Peyer's patch (tissue), 4 donors: ENCODE measurements around the gene SPDYE5.
"Not testable (repeated sequence)": the region's sequence is repeated elsewhere in the genome, so short reads cannot be mapped to it uniquely, and the experiment has no call there.

ENCODE experiments used
- CTCF ChIP-seq, 6 experiments: fragments of 450-650 bp in 4 of 6; fragments of 200-600 bp in 2 of 6; sonication (generic) in 1 of 6; IDR thresholded peaks; one replicate each; pipeline ENCODE4 v1.5.1; 2017 to 2019; ENCODE audit warnings: antibody characterized with exemption in 6 of 6, mild to moderate bottlenecking in 3 of 6, moderate library complexity in 1 of 6
- POLR2A ChIP-seq, 2 donors: fragments of 450-650 bp; IDR thresholded peaks; one replicate each; pipeline ENCODE4 v1.5.1; 2017; ENCODE audit warnings: antibody characterized with exemption in 2 of 2, mild to moderate bottlenecking in 2 of 2, moderate library complexity in 2 of 2

DNA sequence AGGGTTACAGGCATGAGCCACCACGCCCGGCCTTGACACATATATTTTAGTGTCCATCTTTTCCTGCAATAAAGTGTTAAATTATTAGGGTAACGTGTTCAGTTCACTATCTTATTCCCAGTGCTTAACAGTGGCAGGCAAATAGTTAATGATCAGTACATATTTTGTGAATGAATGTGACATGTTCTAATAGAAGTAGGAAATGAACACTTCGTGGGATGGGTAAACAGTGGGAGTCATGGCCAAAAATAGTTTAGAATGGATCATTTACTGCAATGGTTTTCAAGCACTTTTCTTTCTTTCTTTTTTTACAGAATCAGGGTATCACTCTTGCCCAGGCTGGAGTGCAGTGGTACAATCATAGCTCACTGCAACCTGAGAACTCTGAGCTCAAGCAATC lies 22.0 kb upstream of the SPDYE5 start:
- not testable (repeated sequence) for TF ChIP-seq CTCF, POLR2A (IDR thresholded peaks at IDR 0.05)
